HG02884 (cell line): ENCODE measurements around the gene PHLPP1.

Experiments
- ATAC-seq: cut with Tn5 transposase; IDR thresholded peaks from one replicate; pipeline ENCODE4 v1.9.1; 2021; ENCODE audit warnings: mild to moderate bottlenecking, moderate library complexity; ENCODE audit not compliant: unreplicated experiment

Gene PHLPP1

DNA sequence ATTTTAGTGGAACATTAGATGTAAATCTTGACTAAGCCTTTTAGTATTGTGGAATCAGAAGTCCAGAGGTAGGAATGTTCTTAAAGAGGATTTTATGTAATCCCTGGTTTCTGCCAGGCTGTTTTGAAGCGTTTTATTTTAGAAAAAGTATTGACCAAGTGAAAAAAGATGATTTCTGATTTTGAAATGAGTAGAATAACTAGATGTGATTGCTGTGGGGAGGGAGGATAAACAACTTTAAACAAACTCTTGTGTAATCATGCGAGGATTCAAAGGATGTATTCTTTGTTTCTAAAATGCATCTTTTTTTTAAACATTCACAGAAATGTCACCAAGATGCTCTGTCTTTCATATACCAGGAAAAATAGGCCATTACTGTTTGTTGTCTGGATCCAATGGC is 53.9 kb downstream of the PHLPP1 start:
- ATAC-seq = no peak

GRCh38 chr18:62771494-62772270 is 56.3 kb downstream of the PHLPP1 start:
- peak; percentile 85 for ATAC-seq

- no peak for ATAC-seq
These were observed 57.7 kb downstream of the PHLPP1 start for GRCh38 chr18:62772860-62773584.

DNA sequence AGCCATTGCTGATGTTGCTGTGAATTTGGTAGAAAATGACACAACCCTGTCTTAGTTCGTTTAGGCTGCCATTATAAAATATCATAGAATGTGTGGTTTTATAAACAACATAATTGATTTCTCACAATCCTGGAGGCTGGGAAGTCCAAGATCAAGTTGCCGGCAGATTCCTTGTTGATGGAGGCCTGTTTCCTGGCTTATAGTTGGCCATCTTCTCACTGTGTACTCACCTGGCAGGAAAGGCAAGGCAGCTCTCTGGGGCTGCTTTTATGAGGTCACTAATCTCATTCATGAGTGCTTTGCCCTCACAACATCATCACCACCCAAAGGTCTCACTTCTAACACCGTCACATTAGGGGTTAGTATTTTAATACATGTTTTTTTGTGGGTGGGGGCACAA is 58.4 kb downstream of the PHLPP1 start:
- ATAC-seq = no peak

DNA sequence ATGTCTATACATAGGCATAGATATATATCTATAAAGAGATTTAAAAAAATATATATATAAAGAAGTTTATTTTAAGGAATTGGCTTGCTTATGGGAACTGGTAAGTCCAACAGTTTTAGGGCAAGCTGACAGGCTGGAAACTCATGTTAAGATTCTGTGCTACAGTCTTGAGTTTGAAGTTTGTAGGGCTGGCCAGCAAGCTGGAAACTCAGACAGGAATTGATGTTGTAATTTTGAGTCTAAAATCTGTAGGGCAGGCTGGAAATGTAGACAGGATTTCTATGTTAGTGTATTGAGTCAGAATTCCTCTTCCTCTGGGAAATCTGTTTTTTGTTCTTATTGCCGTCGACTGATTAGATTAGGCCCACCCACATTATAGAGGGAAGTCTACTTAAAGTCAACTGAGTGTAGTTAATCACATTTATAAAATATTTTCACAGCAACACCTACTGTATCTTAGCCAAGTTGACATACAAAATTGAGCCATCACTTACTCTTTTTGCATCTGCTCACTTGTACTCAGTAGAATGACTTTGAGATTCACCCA is 60.8 kb downstream of the PHLPP1 start:
- ATAC-seq = no peak

- no peak for ATAC-seq
These were observed 62.5 kb downstream of the PHLPP1 start for GRCh38 chr18:62777814-62778213.

- no peak for ATAC-seq
These were observed 63.9 kb downstream of the PHLPP1 start for GRCh38 chr18:62778976-62779869.

- ATAC-seq = no peak
These were observed 65.9 kb downstream of the PHLPP1 start for GRCh38 chr18:62781262-62781661.

DNA sequence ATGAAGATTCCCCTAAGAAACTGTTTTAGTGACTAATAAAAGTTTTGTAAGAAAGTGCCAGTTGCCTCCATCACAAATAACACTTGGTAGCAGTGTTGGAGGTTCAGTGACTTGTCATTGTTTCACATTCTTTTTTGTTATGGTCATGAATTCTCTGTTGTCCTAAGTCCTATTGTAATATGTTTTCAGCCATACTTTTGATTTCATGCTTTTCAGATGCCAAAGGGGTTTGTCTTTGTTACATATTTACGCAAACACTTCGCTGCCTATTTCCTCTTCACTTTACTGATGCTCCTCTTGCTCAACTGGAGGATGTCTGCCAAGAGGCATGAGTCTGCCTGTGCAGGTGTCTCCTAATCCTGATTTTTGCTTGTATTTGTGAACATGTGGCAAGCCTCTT is 66.6 kb downstream of the PHLPP1 start:
- ATAC-seq = no peak

- peak; percentile 57 for ATAC-seq
These were observed 69.1 kb downstream of the PHLPP1 start for GRCh38 chr18:62784338-62784965.

DNA sequence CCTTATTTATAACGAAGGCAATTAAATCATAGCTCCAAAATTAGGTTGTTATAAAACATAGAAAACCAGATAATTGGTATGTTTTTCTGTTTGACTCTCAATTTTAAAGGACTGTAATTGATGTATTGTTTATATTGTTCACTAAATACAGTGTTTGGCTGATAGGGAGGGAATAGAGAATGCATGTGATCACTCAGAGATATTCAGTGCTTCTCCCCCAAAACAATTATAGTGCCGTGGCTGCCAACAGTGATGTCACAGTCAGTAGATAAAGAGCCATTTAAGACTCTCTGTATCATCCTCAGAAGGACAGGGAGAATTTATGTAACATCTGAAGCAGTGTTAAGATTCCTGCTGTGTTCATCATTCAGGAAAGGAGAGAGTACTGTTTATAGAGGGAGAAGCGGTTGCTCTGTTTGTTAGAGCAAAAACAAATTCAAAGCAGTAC is 69.6 kb downstream of the PHLPP1 start:
- no peak for ATAC-seq

GRCh38 chr18:62786689-62787088 is 71.3 kb downstream of the PHLPP1 start:
- no peak for ATAC-seq

DNA sequence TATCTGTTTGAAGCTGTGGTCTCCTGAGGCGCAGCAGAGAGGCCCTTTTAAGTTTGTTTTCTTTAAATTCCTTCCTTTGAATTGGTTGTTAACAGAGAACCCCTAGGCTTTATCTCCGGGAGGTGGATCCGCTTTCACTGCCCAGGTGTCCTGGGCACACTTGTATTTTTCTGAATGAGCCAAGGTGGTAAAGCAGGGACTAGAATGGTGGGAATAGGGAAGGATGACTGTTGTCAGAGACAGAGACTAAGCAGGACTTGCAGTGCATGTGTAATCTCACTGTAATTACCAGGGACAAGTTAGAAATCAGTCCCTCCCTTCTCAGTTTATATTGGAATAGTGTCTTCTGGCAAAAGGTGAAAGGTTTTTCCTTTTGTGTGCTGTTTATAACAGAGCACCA is 72.8 kb downstream of the PHLPP1 start:
- no peak for ATAC-seq

GRCh38 chr18:62788876-62789275 is 73.5 kb downstream of the PHLPP1 start:
- no peak for ATAC-seq

DNA sequence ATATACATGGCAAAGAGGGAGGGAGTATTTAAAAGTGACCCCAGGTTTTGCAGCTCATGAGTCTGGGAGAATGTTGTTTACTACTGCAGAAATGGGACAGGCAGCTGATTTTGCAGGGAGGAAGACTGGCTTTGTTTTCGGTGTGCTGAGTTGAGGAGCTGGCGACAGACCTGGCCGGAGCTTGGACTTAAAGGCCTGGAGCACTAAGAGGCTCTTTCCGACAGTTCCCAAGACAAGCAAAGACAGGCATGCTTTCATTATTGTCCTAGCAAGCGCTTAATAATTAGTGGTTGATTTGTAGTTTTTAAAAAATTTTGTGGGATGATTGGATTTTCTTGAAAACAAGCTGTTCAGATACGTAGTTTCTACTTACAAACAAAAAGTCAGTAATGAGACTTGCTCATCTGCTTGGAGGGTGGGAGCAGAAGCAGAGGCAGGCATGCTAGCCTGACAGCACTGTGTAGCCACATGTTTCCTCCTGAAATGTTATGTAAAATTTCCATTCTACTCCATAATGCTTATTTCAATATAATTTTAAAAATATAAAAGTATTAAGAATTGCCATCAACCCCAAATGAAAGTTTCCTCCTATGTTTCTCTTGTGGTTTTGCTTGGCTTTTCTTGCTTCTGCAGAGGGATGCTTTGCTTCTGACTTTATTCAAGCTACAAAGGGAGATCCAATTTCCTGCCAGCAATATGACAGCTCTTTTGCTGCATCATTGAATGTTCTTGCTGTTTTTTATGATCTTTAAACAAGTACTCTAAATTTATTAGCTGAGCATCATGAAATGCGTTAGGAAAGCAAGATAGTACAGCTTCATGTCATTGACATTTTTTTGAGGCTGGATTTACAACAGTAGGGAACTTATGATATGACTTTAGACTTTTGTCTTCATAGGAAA is 75.8 kb downstream of the PHLPP1 start:
- ATAC-seq = no peak

- no peak for ATAC-seq
These were observed 76.7 kb downstream of the PHLPP1 start for GRCh38 chr18:62792016-62792415.

- ATAC-seq = no peak
These were observed 80.5 kb downstream of the PHLPP1 start for GRCh38 chr18:62795813-62796212.

- ATAC-seq = no peak
These were observed 80.9 kb downstream of the PHLPP1 start for GRCh38 chr18:62796216-62796621.

DNA sequence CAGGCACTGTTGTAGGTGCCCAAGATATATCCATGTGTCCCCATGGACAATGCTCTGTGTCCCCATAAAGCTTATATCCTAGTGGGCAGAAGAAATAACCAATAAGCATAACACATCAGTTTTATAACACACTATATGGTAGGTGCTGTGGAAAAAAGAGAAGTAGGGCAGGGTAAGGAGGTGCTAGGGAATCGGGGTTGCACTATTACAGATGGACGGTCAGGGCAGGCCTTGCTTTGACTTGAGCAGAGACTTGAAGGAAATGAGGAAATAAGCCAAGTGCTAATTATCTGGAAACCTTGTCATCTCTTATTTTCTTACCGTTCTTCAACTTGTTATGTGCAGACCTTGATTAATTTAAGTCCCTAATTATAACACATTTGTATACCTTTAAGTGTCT is 82.0 kb downstream of the PHLPP1 start:
- no peak for ATAC-seq

GRCh38 chr18:62799977-62800376 is 84.6 kb downstream of the PHLPP1 start:
- no peak for ATAC-seq
